ENCODE results near the gene THPO. TPM values are rescaled to one million over a fixed set of nuclear protein-coding genes. Genes with fewer than 3 reads are reported as not detected.

The THPO gene
- total RNA-seq, 2 experiments from 2014 or later = not detected

DNA sequence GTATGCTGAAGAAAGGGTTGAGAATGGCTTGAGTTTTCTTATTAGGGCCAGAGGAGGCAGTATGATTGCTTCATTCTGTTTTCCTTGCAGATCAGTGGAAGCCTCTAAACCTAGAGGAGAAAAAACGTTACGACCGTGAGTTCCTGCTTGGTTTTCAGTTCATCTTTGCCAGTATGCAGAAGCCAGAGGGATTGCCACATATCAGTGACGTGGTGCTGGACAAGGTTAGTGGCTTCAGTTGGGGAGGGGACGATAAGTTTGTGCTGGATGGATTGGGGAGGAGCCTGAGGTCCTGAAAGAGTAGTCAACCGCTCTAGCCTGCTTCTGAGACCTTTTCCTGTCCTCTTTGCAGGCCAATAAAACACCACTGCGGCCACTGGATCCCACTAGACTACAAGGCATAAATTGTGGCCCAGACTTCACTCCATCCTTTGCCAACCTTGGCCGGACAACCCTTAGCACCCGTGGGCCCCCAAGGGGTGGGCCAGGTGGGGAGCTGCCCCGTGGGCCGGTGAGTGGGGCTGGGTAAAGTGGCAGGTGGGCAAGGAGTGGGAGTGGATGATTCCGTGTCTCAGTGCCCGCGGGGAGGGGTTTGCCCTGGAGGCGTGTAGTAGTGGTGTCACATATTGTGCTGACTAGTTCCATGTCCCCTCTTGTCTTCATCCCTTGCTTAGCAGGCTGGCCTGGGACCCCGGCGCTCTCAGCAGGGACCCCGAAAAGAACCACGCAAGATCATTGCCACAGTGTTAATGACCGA lies 55.1 kb downstream of the THPO start:
- H3K4me3 Mint-ChIP-seq = no peak overlapping the region

More for the DNA sequence above, 55.1 kb downstream of the THPO start:
- Mint-ChIP-seq H3K27ac (peak overlapping the region; percentile 80), H3K4me1 (peaks cover 28% of the 10 kb centered on the region), H3K9me3 (no peaks in the 10 kb centered on the region), H3K36me3 (peaks cover 63% of the 10 kb centered on the region), H3K27me3 (no peaks in the 10 kb centered on the region)
- DNase-seq = no peak

Other genes starting within 250 kb of the THPO start
- gene EIF2B5, start 242.8 kb downstream of the THPO start, total RNA-seq = 10 to 100 TPM; 73.2 to 74.4 TPM
- gene DVL3, start 222.8 kb downstream of the THPO start, total RNA-seq = 10 to 100 TPM; 22.9 to 25.2 TPM
- 100 to 1,000 TPM; 209 to 219 TPM for gene AP2M1, start 203.4 kb downstream of the THPO start, total RNA-seq
- 10 to 100 TPM; 57.2 to 58.7 TPM for gene ABCF3, start 192.0 kb downstream of the THPO start, total RNA-seq
- gene VWA5B2, start 148.6 kb downstream of the THPO start, total RNA-seq = not detected
- 10 to 100 TPM; 52.3 to 54.9 TPM for gene ALG3, start 129.2 kb downstream of the THPO start, total RNA-seq
- gene EEF1AKMT4, start 128.5 kb downstream of the THPO start, total RNA-seq = 10 to 100 TPM; 10.2 to 10.9 TPM
- gene CAMK2N2, start 116.7 kb downstream of the THPO start, total RNA-seq = not detected
- gene ECE2, start 102.2 kb downstream of the THPO start, total RNA-seq = not detected
- 100 to 1,000 TPM; 257 to 282 TPM for gene PSMD2, start 79.0 kb downstream of the THPO start, total RNA-seq
- 100 to 1,000 TPM; 644 to 660 TPM for gene EIF4G1, start 63.6 kb downstream of the THPO start, total RNA-seq
- 1 to 10 TPM; 2.1 to 3.4 TPM for gene FAM131A, start 40.6 kb downstream of the THPO start, total RNA-seq
- gene CLCN2, start 16.6 kb downstream of the THPO start, total RNA-seq = 1 to 10 TPM; 5.0 to 6.8 TPM
- 100 to 1,000 TPM; 175 to 177 TPM for gene POLR2H, start 16.5 kb downstream of the THPO start, total RNA-seq
- gene CHRD, start 1.8 kb upstream of the THPO start, total RNA-seq = not detected
- under 1 TPM; 0.04 to 0.16 TPM for gene EPHB3, start 183.6 kb upstream of the THPO start, total RNA-seq

Data from activated naive CD8-positive, alpha-beta T cell treated with anti-CD3 and anti-CD28 coated beads for 36 hours (primary cell).